Large intestine (tissue), 1 donor: ENCODE results near the gene TRIM61. TPM values are rescaled to one million over a fixed set of nuclear protein-coding genes. Genes with fewer than 3 reads are reported as not detected.

Experiments
- polyA plus RNA-seq: library from polyadenylated mRNA; unstranded; fragments of 120-200 nt; gene quantifications from one replicate; pipeline ENCODE4 v1.2.1, GENCODE V29; 2013

TRIM61 gene
- polyA plus RNA-seq, 1 donor: 6.0 TPM

Other genes with a start within 250 kb of the TRIM61 start
- 23.4 TPM for gene SMIM31, start 223.5 kb downstream of the TRIM61 start, polyA plus RNA-seq
- gene APELA, start 100.5 kb downstream of the TRIM61 start, polyA plus RNA-seq: 2.3 TPM
- gene TRIM60, start 54.3 kb upstream of the TRIM61 start, polyA plus RNA-seq: not detected
- gene TRIM75, start 76.2 kb upstream of the TRIM61 start, polyA plus RNA-seq: 0.04 TPM
- 31.3 TPM for gene TMEM192, start 135.2 kb upstream of the TRIM61 start, polyA plus RNA-seq
- 15.0 TPM for gene KLHL2, start 229.9 kb upstream of the TRIM61 start, polyA plus RNA-seq